ENCODE results near the gene DPYSL5.
"Not testable (repeated sequence)": the region's sequence is repeated elsewhere in the genome, so short reads cannot be mapped to it uniquely, and the experiment has no call there.

DPYSL5 gene

DNA sequence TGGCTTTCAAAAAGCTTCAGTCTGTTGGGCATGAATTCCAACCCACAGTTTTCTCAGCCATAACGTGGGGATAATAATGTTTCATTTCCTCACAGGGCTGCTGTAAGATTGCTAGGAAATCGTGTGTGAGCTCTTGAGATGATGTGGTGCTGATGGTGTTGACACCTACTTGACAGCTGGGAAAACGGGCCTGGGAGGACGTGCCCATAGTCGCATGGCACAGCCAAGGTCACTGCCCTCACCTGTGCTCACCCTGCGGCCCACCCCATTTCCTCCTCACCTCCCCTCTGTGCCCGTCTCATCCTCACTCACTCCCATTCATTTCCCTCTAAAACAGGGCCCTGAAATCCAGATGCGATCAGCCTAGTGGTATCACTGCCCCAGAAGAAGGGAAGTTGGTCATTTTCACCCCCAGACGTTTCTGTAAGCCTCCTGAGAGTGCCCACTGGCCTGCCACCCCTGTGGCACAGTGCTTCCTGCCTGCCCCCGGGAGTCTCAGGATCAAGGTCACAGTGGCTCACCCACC, 33.0 kb downstream of the DPYSL5 start:
- Histone ChIP-seq H3K9me3 (ENCODE audit: insufficient read depth, low read depth, low read length) (no peaks in the 10 kb centered on the region), H3K4me1 (ENCODE audit: insufficient read depth, low read length, poor library complexity, severe bottlenecking) (no peaks in the 10 kb centered on the region), H3K79me2 (ENCODE audit: insufficient read depth, low read length) (no peaks in the 10 kb centered on the region), H3K27me3 (ENCODE audit: insufficient read depth, low read length, poor library complexity, severe bottlenecking) (no peaks in the 10 kb centered on the region), H3K9ac (ENCODE audit: low read depth, low read length, poor library complexity, severe bottlenecking) (no peak overlapping the region), H2AFZ (ENCODE audit: low read length) (no peak overlapping the region), H3K4me2 (ENCODE audit: low read depth, low read length, poor library complexity, severe bottlenecking) (no peak overlapping the region), H3K9me2 (replicated peaks; ENCODE audit: low read depth, low read length) (no peaks in the 10 kb centered on the region), H4K20me1 (ENCODE audit: insufficient read depth, low read length, poor library complexity, severe bottlenecking) (no peaks in the 10 kb centered on the region), H3K4me3 (ENCODE audit: low read length, poor library complexity, severe bottlenecking) (no peak overlapping the region), H3K36me3 (ENCODE audit: insufficient read depth, low read length) (no peaks in the 10 kb centered on the region), H3F3A (ENCODE audit: low read depth) (no peaks in the 10 kb centered on the region)
- TF ChIP-seq EZH2phosphoT487 (IDR thresholded peaks at IDR 0.05; ENCODE audit: borderline replicate concordance) = no peak
- TF ChIP-seq, protein P1, sequence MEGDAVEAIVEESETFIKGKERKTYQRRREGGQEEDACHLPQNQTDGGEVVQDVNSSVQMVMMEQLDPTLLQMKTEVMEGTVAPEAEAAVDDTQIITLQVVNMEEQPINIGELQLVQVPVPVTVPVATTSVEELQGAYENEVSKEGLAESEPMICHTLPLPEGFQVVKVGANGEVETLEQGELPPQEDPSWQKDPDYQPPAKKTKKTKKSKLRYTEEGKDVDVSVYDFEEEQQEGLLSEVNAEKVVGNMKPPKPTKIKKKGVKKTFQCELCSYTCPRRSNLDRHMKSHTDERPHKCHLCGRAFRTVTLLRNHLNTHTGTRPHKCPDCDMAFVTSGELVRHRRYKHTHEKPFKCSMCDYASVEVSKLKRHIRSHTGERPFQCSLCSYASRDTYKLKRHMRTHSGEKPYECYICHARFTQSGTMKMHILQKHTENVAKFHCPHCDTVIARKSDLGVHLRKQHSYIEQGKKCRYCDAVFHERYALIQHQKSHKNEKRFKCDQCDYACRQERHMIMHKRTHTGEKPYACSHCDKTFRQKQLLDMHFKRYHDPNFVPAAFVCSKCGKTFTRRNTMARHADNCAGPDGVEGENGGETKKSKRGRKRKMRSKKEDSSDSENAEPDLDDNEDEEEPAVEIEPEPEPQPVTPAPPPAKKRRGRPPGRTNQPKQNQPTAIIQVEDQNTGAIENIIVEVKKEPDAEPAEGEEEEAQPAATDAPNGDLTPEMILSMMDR (conservative IDR thresholded peaks at IDR 0.05; ENCODE audit: low read length) = no peak

DNA sequence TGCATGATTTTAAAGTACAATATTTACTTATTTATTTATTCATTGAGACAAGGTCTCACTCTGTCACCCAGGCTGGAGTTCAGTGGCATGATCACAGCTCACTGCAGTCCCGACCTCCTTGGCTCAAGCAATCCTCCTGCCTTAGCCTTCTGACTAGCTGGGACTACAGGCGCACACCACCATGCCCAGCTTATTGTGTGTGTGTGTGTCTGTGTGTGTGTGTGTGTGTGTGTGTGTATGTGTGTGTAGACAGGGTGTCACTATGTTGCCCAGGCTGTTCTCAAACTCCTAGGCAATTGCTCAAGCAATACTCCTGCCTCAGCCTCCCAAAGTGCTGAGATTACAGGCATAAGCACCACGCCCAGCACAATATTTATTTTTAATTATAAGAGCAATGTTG, 34.3 kb downstream of the DPYSL5 start:
- not testable (repeated sequence) for H3K36me3 ChIP-seq (ENCODE audit: insufficient read depth, low read length); H3K9ac ChIP-seq (ENCODE audit: low read depth, low read length, poor library complexity, severe bottlenecking); H3K4me2 ChIP-seq (ENCODE audit: low read depth, low read length, poor library complexity, severe bottlenecking); H3K4me3 ChIP-seq (ENCODE audit: low read length, poor library complexity, severe bottlenecking); H2AFZ ChIP-seq (ENCODE audit: low read length); H4K20me1 ChIP-seq (ENCODE audit: insufficient read depth, low read length, poor library complexity, severe bottlenecking); H3K9me3 ChIP-seq (ENCODE audit: insufficient read depth, low read depth, low read length); H3K4me1 ChIP-seq (ENCODE audit: insufficient read depth, low read length, poor library complexity, severe bottlenecking); H3F3A ChIP-seq (ENCODE audit: low read depth); H3K79me2 ChIP-seq (ENCODE audit: insufficient read depth, low read length); H3K9me2 ChIP-seq (replicated peaks; ENCODE audit: low read depth, low read length); H3K27me3 ChIP-seq (ENCODE audit: insufficient read depth, low read length, poor library complexity, severe bottlenecking)

DNA sequence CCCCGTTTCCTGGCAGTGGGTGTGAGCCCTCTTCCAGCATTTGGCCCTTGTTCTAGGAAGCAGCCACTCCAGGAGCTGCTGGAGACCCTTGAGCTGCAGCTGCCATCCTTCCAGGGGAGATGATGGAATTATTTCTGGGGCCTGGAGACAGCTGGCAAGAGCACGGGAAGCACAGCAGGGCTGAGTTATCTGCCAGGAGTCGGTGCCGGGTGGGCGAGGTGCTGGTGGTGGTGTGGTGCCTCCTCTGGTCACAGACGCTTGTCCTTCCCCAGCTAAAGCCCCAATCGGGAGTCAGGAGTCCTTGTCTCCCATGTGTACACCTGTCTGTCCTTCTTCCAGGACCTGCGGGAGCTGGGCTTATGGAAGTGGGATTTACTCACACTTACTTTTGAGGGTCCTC, 36.0 kb downstream of the DPYSL5 start:
- TF ChIP-seq, protein P1 (conservative IDR thresholded peaks at IDR 0.05; ENCODE audit: low read length) = no peak
- TF ChIP-seq EZH2phosphoT487 (IDR thresholded peaks at IDR 0.05; ENCODE audit: borderline replicate concordance) = no peak
- H3K4me1 ChIP-seq (ENCODE audit: insufficient read depth, low read length, poor library complexity, severe bottlenecking) = no peaks in the 10 kb centered on the region
- H3K9ac ChIP-seq (ENCODE audit: low read depth, low read length, poor library complexity, severe bottlenecking) = no peak overlapping the region
- H3K27me3 ChIP-seq (ENCODE audit: insufficient read depth, low read length, poor library complexity, severe bottlenecking) = no peaks in the 10 kb centered on the region
- H2AFZ ChIP-seq (ENCODE audit: low read length) = no peak overlapping the region
- H3K9me3 ChIP-seq (ENCODE audit: insufficient read depth, low read depth, low read length) = no peaks in the 10 kb centered on the region
- H4K20me1 ChIP-seq (ENCODE audit: insufficient read depth, low read length, poor library complexity, severe bottlenecking) = no peaks in the 10 kb centered on the region
- H3K36me3 ChIP-seq (ENCODE audit: insufficient read depth, low read length) = no peaks in the 10 kb centered on the region
- no peak overlapping the region for H3K4me2 ChIP-seq (ENCODE audit: low read depth, low read length, poor library complexity, severe bottlenecking)
- no peaks in the 10 kb centered on the region for H3K79me2 ChIP-seq (ENCODE audit: insufficient read depth, low read length)
- no peaks in the 10 kb centered on the region for H3F3A ChIP-seq (ENCODE audit: low read depth)
- no peak overlapping the region for H3K4me3 ChIP-seq (ENCODE audit: low read length, poor library complexity, severe bottlenecking)
- no peaks in the 10 kb centered on the region for H3K9me2 ChIP-seq (replicated peaks; ENCODE audit: low read depth, low read length)

DNA sequence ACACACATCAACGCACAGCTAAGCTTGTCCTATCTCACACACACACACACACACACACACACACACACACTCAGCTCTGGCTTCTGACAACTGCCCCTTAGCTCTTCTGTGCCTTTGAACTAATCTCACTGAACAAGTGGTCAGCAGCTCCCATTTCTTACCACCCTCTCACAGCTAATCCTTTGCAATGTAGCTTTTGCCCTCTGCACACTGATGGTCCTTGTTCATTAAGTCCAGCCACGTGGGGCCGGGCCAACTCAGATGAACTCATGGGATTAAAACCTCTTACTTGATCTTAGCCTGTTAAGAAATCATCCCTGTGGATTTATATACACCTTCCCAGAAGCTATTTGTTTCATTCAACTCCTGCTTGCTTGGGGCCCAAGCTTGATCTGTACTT, 36.6 kb downstream of the DPYSL5 start:
- Histone ChIP-seq H3K9me2 (replicated peaks; ENCODE audit: low read depth, low read length) (no peaks in the 10 kb centered on the region), H2AFZ (ENCODE audit: low read length) (no peak overlapping the region), H3K79me2 (ENCODE audit: insufficient read depth, low read length) (no peaks in the 10 kb centered on the region), H3K9me3 (ENCODE audit: insufficient read depth, low read depth, low read length) (no peaks in the 10 kb centered on the region), H3K9ac (ENCODE audit: low read depth, low read length, poor library complexity, severe bottlenecking) (no peak overlapping the region), H3K4me3 (ENCODE audit: low read length, poor library complexity, severe bottlenecking) (no peak overlapping the region), H3K4me2 (ENCODE audit: low read depth, low read length, poor library complexity, severe bottlenecking) (no peak overlapping the region), H3F3A (ENCODE audit: low read depth) (no peaks in the 10 kb centered on the region), H3K36me3 (ENCODE audit: insufficient read depth, low read length) (no peaks in the 10 kb centered on the region), H3K27me3 (ENCODE audit: insufficient read depth, low read length, poor library complexity, severe bottlenecking) (no peaks in the 10 kb centered on the region), H4K20me1 (ENCODE audit: insufficient read depth, low read length, poor library complexity, severe bottlenecking) (no peaks in the 10 kb centered on the region), H3K4me1 (ENCODE audit: insufficient read depth, low read length, poor library complexity, severe bottlenecking) (no peaks in the 10 kb centered on the region)
- TF ChIP-seq, protein P1 (conservative IDR thresholded peaks at IDR 0.05; ENCODE audit: low read length) = no peak
- TF ChIP-seq EZH2phosphoT487 (IDR thresholded peaks at IDR 0.05; ENCODE audit: borderline replicate concordance) = no peak
